HG02571 (cell line): ENCODE results near the gene SALL4.
"Not testable (repeated sequence)": the region's sequence is repeated elsewhere in the genome, so short reads cannot be mapped to it uniquely, and the experiment has no call there.

Source experiments
- ATAC-seq: cut with Tn5 transposase; IDR thresholded peaks from one replicate; pipeline ENCODE4 v1.9.1; 2021; ENCODE audit warnings: mild to moderate bottlenecking, moderate library complexity; ENCODE audit not compliant: unreplicated experiment

Gene SALL4

GRCh38 chr20:51802170-51802751 is at the start of gene SALL4:
Gene SALL4, minus strand, starts transcription at chr20:51802521. Its CDS starts 113 bp downstream, at chr20:51802408.
- no peak for ATAC-seq

- ATAC-seq, result no peak
Observed at GRCh38 chr20:51848346-51848745, 46.0 kb upstream of the SALL4 start.

DNA sequence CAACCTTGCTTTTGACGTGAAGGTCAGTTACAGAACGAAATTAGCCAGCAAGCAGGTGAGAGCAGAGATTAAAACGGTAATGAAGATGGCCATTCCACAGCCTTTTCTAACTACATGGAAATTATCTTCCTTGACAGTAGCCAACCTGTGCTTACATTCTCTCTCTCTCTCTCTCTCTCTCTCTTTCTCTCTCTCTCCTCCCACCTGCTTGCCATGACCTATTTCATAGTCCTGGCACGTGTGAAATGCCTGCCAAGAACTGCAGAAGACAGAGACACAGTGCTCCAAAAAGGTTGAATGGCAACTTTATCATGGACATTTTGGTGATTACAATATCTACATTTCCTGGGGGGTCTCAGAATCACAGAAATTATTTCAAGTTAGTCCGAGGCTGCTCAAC is 38.5 kb upstream of the SALL4 start:
- ATAC-seq, result no peak

DNA sequence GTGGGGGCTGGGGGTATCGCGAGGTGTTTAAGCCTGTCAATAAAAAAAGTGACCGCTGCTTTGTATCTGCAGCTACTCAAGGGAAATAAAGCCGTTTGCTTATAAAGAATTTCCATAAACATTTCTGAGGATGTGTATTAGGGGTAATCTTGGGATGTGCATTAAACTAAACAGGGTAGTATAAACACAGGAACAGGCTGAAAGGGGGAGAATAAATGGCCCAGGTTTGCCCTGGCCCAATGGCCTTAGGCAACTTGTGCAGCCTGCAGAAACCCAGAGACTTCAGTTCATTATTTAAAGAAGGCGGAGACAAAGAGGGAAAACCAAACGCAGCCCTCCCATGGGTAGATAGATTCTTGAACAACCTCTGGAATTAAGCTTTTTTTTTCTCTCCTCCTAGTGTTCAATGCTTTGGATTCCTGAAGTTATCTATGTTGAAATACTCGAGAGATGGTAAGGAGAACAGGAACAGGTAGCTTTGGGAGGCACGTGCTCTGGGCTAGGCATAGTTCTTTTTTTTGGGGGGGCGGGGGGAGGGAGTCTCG is 35.6 kb upstream of the SALL4 start:
- no peak for ATAC-seq

- no peak for ATAC-seq
Observed at GRCh38 chr20:51837436-51837835, 35.1 kb upstream of the SALL4 start.

- ATAC-seq, result no peak
Observed at GRCh38 chr20:51833326-51833725, 31.0 kb upstream of the SALL4 start.

DNA sequence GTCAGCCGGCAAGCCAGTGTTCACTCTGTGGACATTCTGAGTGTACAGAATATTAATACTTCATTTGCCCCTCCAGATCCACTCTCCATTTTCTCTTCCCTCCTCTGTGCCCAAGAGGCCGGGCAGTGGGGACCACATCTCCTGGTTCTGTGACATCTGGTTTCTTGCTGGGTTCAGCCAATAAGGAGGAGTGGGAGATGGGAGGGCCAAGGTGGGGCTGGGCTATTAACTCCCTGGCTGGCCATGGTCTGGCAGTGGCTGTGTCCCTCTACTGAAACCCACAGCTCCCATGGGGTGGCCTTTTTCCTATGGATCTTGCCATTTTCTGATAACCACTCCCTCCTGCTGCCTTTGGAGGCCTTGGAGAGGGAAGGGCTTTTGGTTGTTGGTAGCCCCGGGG is 30.0 kb upstream of the SALL4 start:
- ATAC-seq, result no peak

GRCh38 chr20:51831866-51832265 is 29.5 kb upstream of the SALL4 start:
- no peak for ATAC-seq

- no peak for ATAC-seq
Observed at GRCh38 chr20:51830538-51830937, 28.2 kb upstream of the SALL4 start.

DNA sequence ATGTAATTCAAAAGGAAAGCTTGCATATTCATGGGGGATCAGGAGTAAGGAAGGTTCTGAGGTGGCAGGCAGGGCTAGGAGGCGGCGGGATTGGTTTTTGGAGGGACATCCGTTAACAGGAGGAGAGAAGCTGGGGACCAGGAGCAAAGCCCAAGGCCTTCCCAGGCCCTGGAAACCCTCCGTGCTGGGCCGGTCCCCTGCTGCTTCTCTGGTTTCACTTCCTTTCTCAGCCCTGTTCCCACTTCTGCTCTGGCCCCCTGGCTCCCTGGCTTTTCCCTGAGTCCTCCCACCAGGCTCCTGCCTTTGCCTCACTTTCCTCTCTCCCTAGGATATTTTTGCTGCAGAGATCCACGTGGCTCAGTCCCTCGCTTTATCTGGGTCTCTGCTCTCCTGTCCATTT is 26.4 kb upstream of the SALL4 start:
- no peak for ATAC-seq

- ATAC-seq, result no peak
Observed at GRCh38 chr20:51826372-51826771, 24.1 kb upstream of the SALL4 start.

DNA sequence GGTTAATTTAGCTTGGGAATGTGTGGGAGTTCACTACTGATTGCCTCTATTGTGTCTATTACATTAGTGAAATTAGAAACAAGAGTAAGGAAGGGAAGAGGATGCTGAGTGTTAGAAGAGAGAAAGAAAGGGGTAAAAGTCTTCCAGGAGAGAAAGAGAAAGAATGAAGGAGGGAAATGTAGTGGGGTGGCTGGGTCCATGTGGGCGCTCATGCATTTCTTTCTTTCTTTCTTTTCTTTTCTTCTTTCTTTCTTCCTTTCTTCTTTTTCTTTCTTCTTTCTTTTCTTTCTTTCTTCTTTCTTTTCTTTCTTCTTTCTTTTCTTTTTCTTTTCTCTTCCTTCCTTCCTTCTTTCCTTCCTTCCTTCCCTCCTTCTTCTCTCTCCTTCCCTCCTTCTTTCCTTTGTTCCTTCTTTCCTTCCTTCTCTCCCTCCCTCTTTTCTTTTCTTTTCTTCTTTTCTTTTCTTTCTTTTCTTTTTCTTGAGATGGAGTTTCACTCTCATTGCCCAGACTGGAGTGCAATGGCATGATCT is 16.2 kb upstream of the SALL4 start:
- no peak for ATAC-seq

- not testable (repeated sequence) for ATAC-seq
Observed at GRCh38 chr20:51816856-51817255, 14.5 kb upstream of the SALL4 start.

- no peak for ATAC-seq
Observed at GRCh38 chr20:51815383-51816076, 13.2 kb upstream of the SALL4 start.

GRCh38 chr20:51812861-51813260 is 10.5 kb upstream of the SALL4 start:
- no peak for ATAC-seq

- ATAC-seq, result no peak
Observed at GRCh38 chr20:51811514-51812128, 9.3 kb upstream of the SALL4 start.

DNA sequence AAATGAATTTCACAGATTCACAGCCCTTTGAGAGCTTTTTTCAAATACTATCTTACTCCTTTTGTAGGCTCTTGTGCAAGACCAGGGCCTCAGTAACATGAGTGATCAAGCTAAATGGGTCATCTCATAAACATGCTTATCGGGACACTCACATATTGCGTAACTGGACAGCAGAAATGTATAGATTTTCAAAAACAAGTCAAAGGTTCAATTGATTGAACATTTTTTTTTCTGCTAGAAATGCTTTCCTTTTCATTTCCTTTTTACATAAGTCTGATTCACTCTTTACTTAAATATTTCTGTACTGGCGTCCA is 8.7 kb upstream of the SALL4 start:
- no peak for ATAC-seq

- no peak for ATAC-seq
Observed at GRCh38 chr20:51810155-51811041, 8.1 kb upstream of the SALL4 start.

- ATAC-seq, result no peak
Observed at GRCh38 chr20:51807720-51808250, 5.5 kb upstream of the SALL4 start.

DNA sequence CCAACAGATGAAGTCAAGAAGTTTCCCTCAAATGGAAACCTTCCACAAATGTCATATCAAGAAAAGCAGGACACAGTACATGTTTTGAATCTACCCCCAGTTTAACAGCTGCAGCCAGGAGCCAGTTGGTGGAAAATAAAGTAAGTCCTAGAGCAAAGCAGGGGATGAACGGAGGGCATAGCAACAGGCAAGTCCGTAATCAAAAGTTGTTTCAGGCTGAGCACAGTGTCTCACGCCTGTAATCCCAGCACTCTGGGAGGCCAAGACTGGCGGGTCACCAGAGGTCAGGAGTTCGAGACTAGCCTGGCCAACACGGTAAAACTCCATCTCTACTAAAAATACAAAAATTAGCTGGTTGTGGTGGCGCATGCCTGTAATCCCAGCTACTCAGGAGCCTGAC is 2.4 kb upstream of the SALL4 start:
- ATAC-seq, result no peak
